Cardiac fibroblast (primary cell): ENCODE measurements around the gene FBXO11.

ENCODE experiments used
- DNase-seq, 2 donors: peaks; one replicate each; pipeline versions ENCODE4 v3.0.0 to v3.0.0-alpha.2; 2010; ENCODE audit warnings: low read depth in 2 of 2
- H3K4me3 ChIP-seq, 2 donors: replicated peaks in 1 of 2; 1 replicate in 1 of 2; 2 replicates in 1 of 2; pipeline ENCODE4 v1.5.1; 2011; ENCODE audit warnings: low read depth in 2 of 2, low read length in 2 of 2, mild to moderate bottlenecking in 2 of 2, moderate library complexity in 1 of 2
- TF ChIP-seq, protein P1 (sequence below): IDR thresholded peaks from one replicate; pipeline ENCODE4 v1.5.1; 2011; ENCODE audit warnings: low read depth, mild to moderate bottlenecking, low read length, inconsistent platforms

FBXO11 gene

DNA sequence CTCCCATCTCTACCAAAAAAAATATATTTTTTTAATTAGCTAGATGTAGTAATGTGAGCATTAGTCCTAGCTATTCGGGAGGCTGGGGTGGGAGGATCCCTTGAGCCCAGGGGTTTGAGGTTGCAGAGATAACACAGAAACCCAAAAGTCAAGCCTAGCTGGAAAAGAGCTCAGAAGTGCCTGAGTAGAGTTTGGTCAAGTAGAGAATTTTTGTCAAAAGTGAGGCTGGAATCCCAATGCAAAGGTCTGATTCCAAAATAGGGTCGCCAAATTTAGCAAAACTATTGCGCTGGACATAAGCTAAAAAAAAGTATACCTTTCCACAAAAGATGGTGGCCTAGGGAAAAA is 138.8 kb downstream of the FBXO11 start:
- DNase-seq = no peak
- TF ChIP-seq, protein P1, sequence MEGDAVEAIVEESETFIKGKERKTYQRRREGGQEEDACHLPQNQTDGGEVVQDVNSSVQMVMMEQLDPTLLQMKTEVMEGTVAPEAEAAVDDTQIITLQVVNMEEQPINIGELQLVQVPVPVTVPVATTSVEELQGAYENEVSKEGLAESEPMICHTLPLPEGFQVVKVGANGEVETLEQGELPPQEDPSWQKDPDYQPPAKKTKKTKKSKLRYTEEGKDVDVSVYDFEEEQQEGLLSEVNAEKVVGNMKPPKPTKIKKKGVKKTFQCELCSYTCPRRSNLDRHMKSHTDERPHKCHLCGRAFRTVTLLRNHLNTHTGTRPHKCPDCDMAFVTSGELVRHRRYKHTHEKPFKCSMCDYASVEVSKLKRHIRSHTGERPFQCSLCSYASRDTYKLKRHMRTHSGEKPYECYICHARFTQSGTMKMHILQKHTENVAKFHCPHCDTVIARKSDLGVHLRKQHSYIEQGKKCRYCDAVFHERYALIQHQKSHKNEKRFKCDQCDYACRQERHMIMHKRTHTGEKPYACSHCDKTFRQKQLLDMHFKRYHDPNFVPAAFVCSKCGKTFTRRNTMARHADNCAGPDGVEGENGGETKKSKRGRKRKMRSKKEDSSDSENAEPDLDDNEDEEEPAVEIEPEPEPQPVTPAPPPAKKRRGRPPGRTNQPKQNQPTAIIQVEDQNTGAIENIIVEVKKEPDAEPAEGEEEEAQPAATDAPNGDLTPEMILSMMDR = no peak
- H3K4me3 ChIP-seq = no peak overlapping the region

DNA sequence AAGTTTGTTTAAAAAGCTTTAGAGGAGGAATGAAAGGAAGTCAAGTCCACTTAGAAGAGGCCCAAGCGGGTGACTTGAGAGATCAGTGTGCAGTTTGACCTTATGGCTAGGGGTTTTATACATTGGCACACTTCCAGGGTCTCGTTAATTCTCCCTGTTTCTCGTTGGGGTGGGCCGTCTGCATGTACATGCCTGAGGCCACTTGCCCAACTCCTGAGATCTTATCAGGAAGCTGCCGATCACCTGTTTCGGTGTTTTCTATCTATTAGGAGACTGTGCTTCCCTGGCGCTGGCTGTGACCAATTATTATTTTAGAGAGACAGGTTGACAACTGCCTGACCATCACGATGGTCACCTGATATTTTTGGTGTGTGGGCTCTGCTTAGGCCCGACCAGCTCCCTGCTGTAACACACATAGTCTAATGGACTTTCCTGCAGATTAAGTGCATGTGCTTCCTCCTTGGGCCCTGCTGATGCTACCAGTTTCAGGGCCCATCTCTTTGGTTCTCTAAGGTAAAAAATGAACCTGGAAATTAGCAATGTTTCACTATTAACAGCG is 154.4 kb downstream of the FBXO11 start:
- H3K4me3 ChIP-seq = no peak overlapping the region
- TF ChIP-seq, protein P1 = no peak
- no peak for DNase-seq

DNA sequence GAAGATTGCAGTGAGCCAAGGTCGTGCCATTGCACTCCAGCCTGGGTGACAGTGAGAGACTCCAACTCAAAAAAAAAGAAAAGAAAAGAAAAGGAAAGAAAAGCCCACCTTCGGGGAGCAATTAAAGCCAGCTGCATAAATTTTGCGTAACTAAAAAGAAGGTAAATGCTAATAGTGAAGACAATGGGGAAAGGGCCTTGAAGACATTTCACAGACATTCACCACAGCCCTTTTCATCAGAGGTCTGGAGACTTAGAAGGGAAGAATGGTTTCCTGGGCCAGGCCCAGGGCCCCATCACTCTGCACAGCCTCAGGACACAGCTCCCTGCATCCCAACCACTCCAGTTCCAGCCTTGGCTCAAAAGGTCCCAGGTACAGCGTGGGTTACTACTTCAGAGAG is 158.4 kb downstream of the FBXO11 start:
- no peak for DNase-seq
- TF ChIP-seq, protein P1 = no peak
- H3K4me3 ChIP-seq = no peak overlapping the region

DNA sequence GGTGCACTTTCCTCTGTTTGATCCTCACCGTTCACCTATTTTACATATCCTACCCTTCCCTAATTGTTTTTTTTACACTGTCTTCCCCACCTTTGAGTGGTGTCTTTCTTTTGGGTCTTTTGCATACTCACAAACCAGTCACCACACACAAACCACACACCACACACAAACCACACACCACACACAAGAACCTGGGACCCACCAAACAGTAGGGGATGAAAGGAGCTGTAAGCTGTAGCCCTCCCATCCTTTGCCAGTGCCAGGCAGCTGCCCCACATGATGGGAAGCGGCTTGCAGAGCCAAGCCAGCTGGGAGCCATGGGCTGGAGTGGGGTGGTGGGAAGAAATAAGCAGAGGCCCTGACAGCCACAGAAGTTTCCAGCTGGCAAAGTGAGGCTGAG is 162.2 kb downstream of the FBXO11 start:
- DNase-seq = no peak
- H3K4me3 ChIP-seq = no peak overlapping the region
- TF ChIP-seq, protein P1 = no peak

DNA sequence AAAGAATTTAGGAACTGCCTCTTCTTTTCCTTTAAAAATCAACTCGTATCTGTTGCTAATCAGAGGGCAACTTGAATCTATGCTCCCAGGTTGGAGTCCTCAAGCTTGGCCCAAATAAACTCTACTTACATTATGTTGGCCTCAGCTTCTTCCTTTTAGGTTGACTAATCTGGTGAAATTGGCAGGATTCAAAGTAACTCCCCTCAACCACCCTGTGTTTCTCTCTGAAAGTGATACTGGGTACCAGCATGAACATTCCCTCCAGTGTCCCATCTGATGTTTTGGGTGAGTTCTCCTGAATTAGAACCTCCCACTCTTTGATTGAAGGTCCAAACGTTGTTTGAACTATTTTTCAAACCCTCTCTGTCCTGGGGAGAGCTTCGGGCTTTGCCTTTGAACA is 164.7 kb downstream of the FBXO11 start:
- no peak for DNase-seq
- TF ChIP-seq, protein P1 = no peak

DNA sequence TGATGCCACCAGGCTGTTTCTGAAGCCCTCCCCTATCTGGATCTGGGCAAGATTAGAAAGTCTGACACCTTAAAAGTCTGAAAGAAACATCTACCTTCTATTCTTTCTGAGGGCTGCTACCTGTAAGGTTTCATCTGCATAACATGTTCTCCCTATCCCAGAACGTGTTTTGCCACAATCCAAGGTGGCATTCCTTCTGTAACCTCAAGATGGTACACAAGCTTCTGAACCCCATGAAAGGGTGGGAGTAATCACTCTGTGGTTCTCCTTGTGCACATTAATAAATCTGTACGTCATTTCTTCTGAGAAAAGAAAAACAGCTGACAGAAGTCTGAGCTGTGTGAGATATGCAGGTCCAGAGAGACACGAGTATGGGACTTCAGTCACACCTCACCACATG is 165.2 kb downstream of the FBXO11 start:
- no peak overlapping the region for H3K4me3 ChIP-seq
- TF ChIP-seq, protein P1 = no peak
- no peak for DNase-seq

More for the DNA sequence above, 164.7 kb downstream of the FBXO11 start:
- no peak overlapping the region for H3K4me3 ChIP-seq
